ENCODE results near the gene CCR3. TPM values are rescaled to one million over a fixed set of nuclear protein-coding genes. Genes with fewer than 3 reads are reported as not detected.
A peak's percentile ranks its signal among the peaks of the same experiment; 100 is the strongest.

CCR3 gene
- total RNA-seq, 4 donors from 2014 or later, result not detected

DNA sequence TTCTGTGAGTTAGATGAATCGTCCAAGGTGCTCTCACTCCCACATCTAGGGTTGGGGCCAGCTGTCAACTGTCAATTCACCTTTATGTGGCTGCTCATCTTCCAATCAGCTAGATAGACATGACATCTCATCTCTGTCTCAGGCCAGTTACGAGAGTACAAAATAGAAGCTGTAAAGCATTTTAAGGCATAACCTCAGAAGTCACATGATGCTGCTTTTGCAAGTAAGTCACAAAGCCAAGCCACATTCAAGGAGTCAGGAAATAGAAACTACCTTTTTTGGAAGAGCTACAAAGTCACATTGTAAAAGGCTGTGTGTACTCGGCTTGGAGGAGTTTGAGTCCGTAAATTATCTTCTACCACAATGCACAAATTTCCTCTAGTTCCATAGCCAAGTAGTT lies 29.1 kb upstream of the CCR3 start:
- H3K27me3 ChIP-seq, result no peaks in the 10 kb centered on the region
- TF ChIP-seq, protein P1, sequence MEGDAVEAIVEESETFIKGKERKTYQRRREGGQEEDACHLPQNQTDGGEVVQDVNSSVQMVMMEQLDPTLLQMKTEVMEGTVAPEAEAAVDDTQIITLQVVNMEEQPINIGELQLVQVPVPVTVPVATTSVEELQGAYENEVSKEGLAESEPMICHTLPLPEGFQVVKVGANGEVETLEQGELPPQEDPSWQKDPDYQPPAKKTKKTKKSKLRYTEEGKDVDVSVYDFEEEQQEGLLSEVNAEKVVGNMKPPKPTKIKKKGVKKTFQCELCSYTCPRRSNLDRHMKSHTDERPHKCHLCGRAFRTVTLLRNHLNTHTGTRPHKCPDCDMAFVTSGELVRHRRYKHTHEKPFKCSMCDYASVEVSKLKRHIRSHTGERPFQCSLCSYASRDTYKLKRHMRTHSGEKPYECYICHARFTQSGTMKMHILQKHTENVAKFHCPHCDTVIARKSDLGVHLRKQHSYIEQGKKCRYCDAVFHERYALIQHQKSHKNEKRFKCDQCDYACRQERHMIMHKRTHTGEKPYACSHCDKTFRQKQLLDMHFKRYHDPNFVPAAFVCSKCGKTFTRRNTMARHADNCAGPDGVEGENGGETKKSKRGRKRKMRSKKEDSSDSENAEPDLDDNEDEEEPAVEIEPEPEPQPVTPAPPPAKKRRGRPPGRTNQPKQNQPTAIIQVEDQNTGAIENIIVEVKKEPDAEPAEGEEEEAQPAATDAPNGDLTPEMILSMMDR (IDR thresholded peaks at IDR 0.05), result no peak
- no peak for TF ChIP-seq POLR2A (IDR thresholded peaks at IDR 0.05)
- peaks cover 0 to 4% (median 2%) of the 10 kb centered on the region in 4 donors for H3K4me1 ChIP-seq
- no peak overlapping the region for H3K4me3 ChIP-seq
- no peaks in the 10 kb centered on the region for H3K9me3 ChIP-seq
- peak overlapping the region in 3 of 4 donors; percentile 21 to 64 (median 46) for H3K27ac ChIP-seq
- H3K36me3 ChIP-seq, result no peaks in the 10 kb centered on the region
- no peak for DNase-seq

DNA sequence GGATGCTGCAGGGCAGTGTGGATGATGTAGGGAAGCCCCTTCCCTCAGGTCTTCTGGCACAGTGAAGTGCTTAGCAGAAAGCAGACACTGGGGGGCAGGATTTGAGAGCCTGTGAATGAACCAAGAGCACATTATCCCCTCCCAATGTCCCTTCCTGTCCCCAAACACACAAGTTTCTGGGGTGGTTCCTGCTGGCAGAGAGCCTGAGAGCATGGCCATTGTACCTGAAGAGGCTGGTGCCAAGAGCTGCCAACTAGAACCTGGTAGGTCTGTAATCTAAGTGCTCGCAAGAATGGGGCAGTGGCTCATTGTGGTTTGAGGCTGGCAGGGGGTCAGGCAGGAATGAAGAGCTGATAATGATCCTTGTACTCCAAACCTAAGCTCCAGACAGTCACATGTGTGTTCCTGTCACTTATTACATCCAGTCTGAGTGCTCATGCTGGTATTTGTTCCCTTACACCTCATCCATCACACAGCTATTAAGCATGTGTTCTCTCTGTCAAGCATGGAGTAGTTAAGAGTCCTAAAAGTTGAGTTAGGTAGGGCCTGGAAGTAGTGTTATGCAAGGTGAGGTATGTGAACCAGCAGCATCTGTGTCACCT lies 27.4 kb upstream of the CCR3 start:
- TF ChIP-seq, protein P1 (IDR thresholded peaks at IDR 0.05), result no peak
- TF ChIP-seq POLR2A (IDR thresholded peaks at IDR 0.05), result no peak
- DNase-seq, result no peak
- no peak overlapping the region for H3K27ac ChIP-seq

DNA sequence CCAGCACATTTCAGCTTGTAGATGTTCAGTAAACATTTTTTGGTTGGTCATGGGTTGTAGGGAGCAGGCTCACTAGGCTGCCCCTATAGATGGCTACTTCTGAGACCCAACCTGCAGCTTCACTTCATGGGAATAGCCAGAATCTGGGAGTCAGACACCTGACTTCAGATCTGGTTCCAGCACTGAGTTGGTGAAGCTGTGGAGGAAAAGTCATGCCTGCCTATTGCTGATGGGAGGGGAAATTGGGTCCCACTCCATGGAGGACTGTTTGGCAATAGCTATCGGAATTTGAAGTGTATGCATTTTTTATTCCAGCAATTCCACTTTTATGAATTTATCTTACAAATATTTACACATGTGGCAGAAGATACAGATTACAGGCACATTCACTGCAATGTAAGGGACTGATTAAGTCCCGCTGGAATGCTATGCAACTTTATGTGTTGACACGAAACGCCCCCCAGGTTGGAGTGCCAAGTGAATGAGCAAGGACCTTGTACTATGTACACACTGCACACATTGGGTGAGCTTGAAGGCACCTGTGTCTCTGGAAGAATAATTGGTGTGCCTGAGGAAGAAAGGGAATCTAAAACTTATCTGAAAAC lies 26.3 kb upstream of the CCR3 start:
- no peak overlapping the region for H3K4me3 ChIP-seq
- H3K27me3 ChIP-seq, result no peaks in the 10 kb centered on the region
- no peaks in the 10 kb centered on the region for H3K9me3 ChIP-seq
- no peak for DNase-seq
- H3K27ac ChIP-seq, result no peak overlapping the region
- no peak for TF ChIP-seq POLR2A (IDR thresholded peaks at IDR 0.05)
- TF ChIP-seq, protein P1 (IDR thresholded peaks at IDR 0.05), result no peak
- peaks cover 0 to 4% (median 2%) of the 10 kb centered on the region in 4 donors for H3K4me1 ChIP-seq
- no peaks in the 10 kb centered on the region for H3K36me3 ChIP-seq

More for the DNA sequence above, 27.4 kb upstream of the CCR3 start:
- H3K4me1 ChIP-seq, result peaks cover 0 to 4% (median 2%) of the 10 kb centered on the region in 4 donors
- no peak overlapping the region for H3K4me3 ChIP-seq
- no peaks in the 10 kb centered on the region for H3K36me3 ChIP-seq
- no peaks in the 10 kb centered on the region for H3K27me3 ChIP-seq
- H3K9me3 ChIP-seq, result no peaks in the 10 kb centered on the region

DNA sequence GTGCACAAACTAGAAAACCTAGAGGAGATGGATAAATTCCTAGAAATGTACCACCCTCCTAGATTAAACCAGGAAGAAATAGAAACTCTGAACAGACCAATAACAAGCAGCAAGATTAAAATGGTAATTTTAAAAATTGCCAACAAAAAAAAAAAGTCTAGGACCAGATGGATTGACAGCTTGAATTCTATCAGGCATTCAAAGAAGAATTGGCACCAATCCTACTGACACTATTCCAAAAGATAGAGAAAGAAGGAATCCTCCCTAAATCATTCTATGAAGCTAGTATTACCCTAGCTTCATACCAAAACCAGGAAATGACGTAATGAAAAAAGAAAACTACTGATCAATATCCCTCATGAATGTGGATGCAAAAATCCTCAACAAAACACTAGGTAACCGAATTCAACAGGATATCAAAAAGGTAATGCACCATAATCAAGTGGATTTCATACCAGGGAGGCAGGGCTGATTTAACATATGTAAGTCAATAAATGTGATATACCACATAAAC lies 24.0 kb upstream of the CCR3 start:
- Histone ChIP-seq H3K9me3 (no peaks in the 10 kb centered on the region), H3K27me3 (no peaks in the 10 kb centered on the region), H3K27ac (no peak overlapping the region), H3K4me1 (peaks cover 0 to 6% (median 2%) of the 10 kb centered on the region in 4 donors), H3K36me3 (no peaks in the 10 kb centered on the region), H3K4me3 (no peak overlapping the region)
- TF ChIP-seq, protein P1 (IDR thresholded peaks at IDR 0.05), result no peak
- no peak for TF ChIP-seq POLR2A (IDR thresholded peaks at IDR 0.05)
- DNase-seq, result no peak

DNA sequence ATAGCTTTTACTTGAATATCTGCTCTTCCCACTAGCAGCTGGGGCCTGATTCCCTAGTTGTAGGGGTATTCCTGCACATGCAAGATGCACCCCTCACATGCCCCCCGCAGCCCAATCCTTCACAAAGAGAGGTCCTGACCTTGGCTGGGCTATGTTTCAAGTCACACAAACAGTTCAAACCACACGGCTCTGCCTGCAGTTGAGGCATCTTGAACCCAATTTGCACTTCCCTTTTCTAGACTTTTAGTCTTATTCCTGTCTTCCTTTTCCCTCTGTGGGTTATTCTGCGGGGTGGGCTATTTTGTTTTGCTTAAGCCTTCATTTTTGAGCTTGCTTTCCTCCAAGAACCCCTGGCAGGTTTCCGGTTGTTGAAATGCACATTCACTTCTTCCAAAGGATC lies 20.9 kb upstream of the CCR3 start:
- TF ChIP-seq POLR2A (IDR thresholded peaks at IDR 0.05), result no peak
- TF ChIP-seq, protein P1 (IDR thresholded peaks at IDR 0.05), result no peak
- no peaks in the 10 kb centered on the region for H3K36me3 ChIP-seq
- H3K27ac ChIP-seq, result peak overlapping the region in 1 of 4 donors; percentile 43

More for the DNA sequence above, 20.9 kb upstream of the CCR3 start:
- Histone ChIP-seq H3K4me1 (peaks cover 0 to 3% (median 0%) of the 10 kb centered on the region in 4 donors), H3K27me3 (no peaks in the 10 kb centered on the region), H3K9me3 (no peaks in the 10 kb centered on the region), H3K4me3 (no peak overlapping the region)
- no peak for DNase-seq
